HCEC 1CT (cell line): ENCODE data around the gene RAB15.
A peak's percentile ranks its signal among the peaks of the same experiment; 100 is the strongest.

Source experiments
- DNase-seq: peaks from one replicate; pipeline ENCODE4 v3.0.0-alpha.2; 2017

RAB15 gene

DNA sequence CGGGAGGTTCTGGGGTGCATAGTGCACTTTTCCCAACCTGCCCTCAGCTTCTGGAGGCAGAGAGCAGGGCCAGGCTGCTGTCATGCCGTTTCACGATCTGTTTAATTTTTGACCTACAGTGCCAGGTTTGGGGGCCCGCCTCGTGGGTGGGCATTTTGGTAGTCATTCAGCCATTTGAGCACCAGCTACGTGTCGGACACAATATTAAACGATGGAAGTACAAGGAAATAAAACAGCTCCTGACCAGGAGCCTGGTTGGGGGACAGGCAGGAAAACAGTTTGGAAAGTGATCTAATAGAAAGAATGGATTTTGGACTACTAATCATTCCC lies 15.3 kb upstream of the RAB15 start:
- no peak for DNase-seq

DNA sequence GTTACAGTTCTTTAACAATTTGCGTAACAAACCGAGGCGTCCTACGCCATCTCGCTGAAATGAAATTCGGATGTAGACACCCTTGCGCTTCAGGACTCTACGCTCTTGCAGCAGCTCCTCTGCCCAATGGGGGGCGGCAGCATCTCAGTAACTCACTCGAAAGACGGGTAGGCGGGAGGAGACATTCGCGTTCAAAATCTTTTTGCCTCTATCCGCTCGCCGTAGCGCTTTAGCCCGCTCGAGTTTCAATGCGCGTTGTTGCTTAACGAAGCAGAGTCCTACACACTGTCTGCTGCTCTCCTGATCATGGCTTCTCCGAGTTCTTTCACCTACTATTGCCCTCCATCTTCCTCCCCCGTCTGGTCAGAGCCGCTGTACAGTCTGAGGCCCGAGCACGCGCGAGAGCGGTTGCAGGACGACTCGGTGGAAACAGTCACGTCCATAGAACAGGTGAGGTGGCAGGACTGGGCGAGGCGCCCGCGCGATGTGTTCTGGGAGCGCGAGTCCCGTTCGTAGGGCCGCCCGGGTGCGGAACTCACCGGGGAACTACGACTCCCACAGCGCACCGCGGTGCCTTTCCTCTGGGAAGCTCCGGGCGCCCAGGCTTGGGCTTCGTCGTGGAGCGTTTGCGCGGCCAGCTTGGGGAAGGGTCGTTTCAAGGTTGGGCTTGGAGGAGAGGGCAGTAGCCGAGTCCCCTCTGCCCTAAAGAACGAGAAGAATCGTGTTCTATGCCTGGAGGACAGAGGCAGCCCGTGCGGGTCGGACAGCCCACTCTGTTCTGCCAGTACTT lies 14.7 kb upstream of the RAB15 start, which contains the start of gene FNTB:
Gene FNTB (plus strand): TSS at position 248 of the 790 bp plus-strand sequence. CDS start 59 bp downstream, at position 307.
- DNase-seq = peak; percentile 99

DNA sequence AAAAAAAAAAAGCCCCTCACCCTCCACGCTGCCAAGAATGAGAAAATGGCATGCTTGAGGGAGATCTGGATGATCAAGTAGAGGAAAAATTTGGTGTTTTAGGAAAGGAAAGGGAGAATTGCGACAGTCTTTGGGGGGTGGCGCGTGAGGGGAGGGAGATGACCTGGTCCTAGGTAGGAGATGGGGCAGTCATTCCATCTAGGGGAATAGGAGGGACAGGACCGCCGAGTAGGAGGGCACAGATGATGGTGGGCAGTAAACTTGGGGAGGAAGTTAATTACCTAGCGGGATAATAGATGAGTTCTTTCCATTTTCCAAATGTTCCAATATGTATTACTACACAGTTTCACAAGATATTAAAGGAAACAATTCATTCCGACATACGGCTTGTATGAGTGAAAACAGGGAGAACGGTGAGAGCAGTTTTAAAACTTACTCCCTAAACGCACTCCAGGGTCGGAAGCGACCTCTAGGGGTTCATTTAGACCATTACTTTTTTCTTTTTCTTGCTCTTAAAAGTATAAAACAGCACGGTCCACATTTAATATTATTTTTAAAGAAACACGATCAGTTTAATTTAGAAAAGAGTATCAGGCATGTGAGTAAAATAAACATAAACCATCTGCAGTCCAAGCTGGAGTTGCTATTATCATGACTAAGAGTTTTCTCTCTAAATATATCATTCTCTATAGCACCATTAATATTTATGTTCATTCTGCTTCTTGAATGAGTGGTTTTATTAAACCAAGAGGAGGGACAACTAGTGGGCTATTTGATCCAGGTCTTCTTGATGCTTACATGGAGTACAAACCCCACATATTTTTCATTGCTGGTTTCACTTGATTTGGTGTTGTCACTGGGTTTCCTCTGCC lies 11.5 kb upstream of the RAB15 start:
- peak; percentile 59 for DNase-seq

DNA sequence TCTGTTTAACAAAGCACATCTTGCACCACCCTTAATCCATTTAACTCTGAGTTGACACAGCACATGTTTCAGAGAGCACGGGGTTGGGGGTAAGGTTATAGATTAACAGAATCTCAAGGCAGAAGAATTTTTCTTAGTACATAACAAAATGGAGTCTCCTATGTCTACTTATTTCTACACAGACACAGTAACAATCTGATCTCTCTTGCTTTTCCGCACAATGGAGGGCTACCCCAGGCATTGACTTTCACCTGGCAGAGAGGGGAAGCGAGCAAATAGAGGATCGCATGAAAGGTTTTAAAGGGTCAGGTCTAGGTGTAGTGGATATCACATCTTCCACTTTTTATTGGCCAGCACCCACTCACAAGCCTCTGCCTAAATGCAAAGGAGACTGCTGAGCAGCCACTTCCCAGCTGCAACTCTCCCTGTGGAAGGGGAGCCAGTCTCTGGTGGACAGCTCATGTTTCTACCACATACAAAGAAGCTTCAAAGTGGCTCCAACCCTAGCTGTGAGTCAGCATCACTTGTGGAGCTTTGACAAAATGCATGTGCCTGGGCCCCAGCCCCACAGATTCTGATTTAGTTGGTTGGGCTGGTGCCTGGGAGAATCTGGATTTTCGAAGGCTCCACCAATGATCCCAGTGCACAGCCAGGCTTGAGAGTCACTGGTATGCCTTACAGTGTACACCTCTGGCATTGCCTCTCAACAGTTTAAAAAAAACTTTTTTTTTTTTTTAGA lies 7.4 kb upstream of the RAB15 start:
- peak; percentile 27 for DNase-seq

DNA sequence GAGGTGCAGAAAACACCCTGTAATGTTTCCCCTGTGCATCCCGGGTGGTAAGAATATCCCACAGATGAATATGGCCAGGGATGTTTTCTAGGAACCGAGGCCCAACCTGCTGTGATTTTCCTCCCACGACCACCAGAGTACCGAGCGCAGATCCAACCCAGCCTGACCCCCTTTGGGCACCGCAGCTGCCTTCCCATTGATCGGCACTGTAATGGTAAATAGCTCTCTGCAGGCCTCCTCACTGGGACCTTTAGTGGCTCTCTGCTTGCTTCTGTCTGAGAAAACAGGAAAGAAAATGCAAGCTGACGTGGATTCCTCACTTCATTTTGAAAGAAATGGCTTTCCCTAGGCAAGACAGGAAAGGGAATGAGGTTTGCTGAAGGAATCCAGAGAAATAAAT lies 2.4 kb upstream of the RAB15 start:
- no peak for DNase-seq

DNA sequence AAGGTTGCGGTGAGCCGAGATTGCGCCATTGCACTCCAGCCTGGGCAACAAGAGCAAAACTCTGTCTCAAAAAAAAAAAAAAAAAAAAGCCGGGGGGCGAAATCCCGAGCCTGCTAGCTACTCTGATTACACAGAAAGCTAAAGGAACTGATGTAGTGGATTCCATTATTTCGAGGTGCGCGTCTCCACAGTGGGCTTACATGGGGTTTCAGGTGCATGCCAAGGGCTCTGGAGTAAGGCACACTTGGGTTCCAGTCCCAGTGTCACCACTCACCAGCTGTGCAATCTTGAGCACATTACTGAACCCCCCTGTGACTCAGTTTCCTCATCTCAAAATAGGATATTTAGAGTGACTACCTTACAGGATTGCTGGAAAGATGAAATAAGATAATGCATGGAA lies 1.7 kb upstream of the RAB15 start:
- no peak for DNase-seq

DNA sequence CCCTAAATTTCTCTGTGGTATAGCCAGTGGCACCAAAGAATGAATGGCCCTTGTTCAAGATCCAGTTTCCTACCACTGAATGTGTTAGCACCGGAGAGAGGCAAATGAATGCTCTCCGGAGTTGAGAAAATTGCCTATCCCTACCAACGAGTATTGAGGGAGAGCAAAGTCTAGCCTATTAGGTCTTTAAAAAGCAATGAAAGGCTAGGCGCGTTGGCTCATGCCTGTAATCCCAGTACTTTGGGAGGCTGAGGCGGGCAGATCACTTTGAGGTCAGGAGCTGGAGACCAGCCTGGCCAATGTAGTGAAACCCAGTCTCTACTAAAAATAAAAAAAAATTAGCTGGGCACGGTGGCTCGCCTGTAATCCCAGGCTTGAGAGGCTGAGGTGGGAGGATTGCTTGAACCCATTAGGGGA lies 898 bp upstream of the RAB15 start:
- no peak for DNase-seq

DNA sequence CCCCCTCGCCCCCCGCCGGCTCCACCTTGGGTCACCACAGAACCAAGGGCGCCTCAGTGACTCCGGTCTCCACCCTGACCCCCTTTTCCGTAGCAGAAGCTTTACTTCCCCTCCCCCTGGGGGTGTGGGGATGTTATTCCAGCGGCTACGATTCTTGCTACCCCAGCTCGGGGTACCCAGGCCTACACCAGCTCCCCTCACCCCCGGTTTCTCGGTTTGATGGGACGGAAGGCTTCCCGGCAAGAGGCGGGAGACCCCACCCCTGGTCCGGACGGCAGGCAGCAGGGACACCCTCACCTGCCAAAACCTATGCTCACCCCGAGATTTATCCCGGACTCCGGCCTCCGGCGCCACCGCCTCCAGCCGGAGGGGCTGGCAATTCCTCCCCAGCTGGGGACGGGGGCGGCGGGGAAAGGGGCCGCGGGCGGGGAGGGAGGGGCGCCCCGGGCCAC lies 619 bp downstream of the RAB15 start:
- no peak for DNase-seq

DNA sequence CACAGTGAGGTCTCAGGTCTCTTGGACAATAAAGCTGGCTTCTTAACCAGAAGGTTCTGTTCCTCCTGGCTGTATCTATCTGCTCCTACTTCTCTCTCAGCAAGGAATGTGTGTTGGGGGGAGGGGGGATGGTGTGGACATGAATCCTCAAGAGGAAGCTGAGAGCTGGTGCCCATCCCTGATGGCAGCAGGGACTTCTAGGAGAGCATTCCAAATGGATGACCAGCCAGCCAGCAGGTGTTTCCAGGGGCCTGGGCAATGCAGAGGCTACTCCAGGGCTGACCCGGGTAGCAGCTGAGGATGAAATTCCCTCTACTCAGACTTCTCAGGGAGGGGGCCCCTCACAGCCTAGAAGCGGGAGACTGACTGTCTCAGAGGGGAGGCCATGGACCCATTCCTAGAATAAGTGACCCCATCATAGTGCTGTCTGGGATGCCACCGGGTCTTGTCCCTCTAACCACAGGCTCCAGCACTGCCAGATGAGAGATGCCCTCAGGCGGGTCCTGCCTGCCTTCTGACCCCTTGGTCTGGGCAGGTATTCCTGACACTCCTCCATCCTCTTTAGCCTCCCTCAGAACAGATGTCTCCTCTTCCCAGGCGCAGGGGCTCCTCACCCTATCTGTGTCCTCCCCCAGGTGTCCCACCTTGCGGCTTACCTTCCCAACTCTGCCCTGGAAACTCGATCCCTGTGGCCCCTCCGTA lies 1.2 kb downstream of the RAB15 start:
- no peak for DNase-seq

DNA sequence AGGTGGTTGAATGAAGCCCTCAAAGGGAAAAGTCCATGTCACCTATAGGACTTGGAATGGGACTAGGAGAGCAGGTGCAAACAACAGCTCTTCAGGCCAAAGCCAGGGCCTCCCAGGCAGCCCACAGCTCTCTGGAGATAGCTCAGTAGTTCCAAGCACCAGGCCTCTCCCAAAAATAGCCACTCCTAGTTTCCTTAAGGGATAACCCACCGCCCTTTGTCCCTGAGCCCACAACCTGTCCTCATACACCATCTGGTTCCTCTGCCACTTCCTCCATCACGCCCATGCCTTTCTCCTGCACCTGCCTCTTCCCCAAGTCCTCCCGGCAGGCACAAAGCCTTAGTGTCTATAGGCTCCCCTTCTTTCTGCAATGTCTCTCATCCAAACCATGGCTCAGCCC lies 2.1 kb downstream of the RAB15 start:
- no peak for DNase-seq

DNA sequence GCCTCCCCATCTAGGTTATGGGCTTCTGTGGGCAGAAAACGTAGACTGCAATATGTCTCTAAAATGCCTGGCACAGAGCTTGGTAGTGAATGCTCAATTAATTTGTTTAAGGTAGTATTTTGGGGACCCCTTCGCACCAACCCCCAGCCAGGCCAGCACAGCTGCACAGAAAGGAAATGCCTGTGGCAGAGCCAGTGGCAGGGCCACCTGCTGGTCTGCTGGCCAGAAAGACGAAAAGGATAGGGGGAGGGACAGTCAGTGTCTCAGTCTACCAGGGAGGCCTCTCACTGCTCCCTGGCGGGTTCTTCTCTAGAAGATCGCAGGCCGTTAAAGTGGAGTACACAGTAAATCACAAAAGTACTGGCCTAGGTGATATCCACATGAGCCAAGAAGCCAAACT lies 3.5 kb downstream of the RAB15 start:
- no peak for DNase-seq

DNA sequence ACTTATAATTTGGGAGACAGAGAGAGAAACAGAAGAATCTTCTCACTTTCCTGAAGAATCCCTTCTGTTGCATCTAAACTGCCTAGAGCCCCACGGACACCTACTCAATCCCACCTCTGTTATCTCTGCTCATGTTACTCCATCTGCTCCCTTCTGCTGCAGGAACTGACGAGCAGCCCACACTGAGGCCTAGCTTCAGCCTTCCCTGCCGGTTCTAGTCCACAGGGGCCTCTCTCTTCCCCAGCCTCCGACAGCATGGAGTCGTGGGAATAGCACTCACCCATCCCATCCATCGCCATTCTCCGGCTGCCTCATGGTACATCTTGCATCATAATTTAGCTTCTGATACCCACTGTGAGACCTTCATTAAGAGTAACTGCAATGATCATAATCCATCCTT lies 4.0 kb downstream of the RAB15 start:
- DNase-seq = no peak

DNA sequence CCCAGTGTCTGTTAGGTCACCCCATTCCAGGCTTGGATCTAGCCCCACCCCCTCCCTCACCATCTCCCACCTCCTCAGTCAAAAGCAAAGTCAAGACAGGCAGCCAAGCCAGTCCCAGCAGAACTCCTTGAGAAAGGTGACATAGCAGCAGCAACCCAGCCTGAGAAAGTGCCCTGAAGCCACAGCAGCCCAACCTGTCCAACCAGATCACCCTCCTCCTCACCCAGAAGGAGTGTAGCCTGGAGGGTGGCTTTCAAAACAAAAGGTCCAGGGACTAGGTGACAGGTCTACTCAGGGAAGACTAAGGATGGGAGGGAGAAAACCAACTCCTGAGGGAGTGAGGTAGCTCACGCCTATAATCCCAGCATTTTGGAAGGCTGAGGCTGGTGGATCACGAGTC lies 5.2 kb downstream of the RAB15 start:
- no peak for DNase-seq

DNA sequence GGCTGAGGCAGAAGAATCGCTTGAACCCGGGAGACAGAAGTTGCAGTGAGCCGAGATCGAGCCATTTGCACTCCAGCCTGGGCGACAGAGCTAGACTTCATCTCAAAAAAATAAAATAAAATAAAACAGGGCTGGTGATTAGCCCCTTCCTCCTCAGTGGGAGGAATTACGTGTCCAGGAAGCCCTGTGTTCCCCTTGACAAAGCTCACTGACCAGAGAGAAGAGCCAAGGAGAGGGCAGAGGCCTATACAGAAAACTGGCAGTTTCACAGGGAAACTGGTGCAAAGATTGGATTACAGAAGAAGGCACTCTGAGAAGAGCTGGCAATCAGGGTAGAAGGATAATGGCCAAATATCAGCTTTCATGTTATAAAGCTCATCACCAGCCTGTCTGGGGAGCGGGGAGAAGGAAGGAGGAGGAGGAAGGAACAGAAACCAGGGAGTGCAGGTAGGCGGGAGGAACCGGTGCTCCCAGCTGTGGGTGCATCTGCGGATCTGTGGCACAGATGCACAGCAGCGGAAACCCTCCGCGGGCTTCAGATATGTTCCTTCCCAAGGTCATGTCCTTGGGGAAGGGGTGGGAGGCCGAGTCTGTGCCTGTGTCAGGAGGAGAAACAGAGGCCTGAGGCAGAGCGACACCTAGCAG lies 6.7 kb downstream of the RAB15 start:
- no peak for DNase-seq

DNA sequence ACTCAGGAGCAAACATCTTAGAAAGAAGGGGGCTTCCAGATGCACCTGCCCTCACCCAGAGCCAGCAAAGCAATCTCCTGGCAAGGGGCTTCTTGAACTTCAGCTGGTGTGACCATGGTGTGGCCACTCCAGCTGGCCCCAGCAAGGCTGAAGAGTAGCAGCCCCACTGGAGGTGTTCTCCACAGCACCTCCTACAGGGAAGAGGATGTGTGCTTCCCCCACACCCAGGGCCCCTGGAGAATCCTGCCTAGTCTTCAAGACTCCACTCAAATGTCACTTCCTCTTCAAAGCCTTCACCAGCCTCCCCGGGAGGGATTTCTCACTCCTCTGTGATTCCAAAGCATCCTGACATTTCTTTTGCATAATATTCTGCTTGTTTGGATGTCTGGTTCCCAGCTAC lies 8.5 kb downstream of the RAB15 start:
- DNase-seq = no peak

DNA sequence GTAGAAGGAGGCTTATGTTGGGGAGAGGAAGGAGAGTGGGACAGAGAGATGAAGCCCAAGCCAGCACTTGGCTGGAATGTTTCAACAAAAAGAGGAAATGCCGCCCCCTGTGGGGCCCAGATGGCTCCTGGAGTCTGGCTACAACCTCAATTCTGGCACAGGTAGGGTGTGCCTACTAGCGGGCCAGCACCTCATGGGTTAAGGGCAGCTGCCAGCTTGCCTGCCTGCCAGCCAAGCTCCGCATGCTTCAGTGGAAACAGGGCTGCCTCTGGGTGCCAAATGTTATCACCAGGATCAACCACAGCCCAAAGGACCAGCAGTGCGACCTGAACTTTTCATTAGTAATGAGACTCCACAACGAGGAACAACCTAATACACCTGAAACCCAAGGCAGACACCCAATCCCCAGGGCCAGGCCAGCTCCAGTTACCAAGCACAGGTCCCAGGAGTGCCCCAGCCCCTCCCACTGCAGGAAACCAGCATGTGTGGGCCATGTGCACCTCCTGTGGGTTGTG lies 11.3 kb downstream of the RAB15 start:
- DNase-seq = no peak

DNA sequence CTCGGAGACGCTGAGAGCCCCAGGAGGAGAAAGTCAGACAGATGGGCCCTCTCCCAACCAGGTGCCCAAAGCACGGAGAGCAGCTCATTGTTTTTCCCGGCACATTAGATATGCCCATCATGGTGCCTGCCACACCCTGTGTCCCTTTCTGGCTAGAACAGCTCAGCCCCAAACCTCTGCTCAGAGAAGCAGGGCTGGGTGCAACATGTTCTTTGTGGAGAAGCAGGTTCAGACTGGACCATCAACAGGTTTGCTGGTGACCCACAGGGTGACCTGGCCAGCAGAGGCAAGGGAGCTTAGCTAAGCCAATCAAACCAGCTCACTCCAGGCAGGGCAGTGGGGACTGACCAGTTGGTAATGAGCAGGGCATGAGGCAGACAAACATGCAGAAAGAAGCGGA lies 13.4 kb downstream of the RAB15 start:
- no peak for DNase-seq

DNA sequence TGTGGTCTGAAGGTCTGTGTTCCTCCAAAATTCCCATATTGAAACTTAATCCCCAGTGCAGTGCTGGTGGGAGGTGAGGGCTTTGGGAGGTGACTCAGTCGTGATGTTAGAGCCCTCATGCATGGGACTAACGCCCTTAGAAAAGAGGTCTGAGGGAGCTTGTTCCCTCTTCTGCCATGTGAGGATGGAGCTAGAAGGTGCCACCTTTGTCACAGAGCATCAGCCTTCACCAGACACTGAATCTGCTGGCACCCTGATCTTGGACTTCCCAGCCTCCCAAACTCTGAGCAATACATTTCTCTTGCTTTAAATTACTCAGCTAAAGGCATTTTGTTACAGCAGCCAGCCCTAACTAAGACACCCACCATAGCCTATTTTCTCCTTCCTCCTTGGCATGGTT lies 13.9 kb downstream of the RAB15 start:
- DNase-seq = no peak

DNA sequence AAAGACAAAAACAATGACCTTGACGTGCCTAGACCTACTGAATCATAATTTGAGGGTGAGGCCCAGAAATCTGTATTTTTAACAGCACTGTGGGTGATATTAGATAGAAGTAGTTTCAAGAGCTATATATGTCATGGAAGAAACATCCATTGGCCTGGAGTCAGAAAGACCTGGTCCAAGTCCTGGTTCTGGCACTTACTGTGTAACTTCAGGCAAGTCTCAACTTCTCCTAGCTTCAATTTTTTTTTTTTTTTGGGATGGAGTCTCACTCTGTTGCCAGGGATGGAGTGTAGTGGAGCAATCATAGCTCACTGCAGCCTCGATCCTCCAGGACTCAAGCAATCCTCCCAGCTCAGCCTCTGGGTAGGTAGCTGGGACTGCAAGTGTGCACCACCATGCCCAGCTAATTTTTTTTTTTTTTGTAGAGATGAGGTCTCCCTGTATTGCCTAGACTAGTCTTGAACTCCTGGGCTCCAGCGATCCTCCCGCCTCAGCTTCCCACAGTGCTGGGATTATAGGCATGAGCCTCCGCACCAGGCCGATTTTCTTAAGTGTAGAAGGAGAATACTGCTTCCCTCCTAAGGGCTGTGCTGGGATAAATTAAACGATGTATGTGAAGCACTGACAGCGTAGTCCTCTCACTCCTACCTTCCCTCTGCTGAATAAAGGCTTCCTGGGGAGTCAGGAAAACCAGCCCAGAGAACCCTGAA lies 15.3 kb downstream of the RAB15 start:
- DNase-seq = no peak

DNA sequence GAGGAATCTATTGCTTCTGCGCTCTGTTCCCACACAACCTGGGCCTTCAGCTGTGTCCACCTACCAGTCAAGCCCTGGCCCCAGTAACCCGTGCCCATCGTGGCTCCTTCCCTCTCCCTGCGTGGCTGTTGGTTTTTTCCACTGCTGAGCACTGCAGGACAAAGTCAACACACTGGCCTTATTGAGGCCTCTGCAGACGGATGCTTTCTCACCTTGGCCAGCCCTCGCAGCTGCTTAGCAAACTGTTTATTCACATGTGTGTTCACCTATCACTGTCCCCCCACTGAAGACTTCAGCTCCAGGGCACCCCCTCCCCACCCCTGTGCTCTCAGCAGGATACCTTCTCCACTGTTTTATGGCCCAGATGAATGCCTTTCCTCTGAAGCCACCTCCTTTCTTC lies 16.8 kb downstream of the RAB15 start:
- DNase-seq = no peak

DNA sequence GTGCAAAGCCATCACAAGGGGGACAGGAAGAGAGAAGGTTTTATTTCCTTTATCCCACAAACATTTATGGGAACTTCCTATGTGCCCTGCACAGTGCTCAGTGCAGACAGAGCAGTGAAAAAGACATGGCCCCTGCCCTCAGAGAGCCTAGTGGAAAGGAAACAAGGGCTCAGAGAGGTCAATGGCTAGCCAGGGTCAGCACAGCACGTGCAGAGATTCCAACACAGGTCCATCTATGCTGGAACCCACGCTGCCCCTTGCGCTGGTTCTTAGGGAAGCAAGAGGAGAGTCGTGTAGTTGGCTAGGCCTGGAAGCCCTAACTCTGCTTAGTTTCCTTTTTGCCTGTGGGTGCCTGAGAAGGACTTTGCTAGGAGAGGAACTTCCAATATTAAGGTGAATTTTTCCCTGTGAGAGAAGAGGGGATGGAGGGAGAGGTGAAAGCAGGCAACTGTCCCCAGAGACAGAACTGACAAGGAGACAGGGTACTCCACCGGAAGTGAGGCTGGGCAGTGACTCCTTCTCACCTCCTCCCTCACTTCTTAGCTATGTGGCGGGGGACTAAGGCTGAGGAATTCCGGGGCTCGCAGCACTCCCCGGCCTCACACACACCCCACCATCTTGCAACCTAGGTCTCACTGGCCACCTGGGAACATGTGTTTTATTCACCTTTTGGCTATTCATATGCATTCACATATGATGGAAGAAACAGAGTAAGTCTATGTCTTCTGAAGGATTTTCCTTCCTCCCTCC lies 17.5 kb downstream of the RAB15 start:
- DNase-seq = no peak
